IgD-negative memory B cell (primary cell): ENCODE measurements around the gene TRIP10. TPM values are rescaled to one million over a fixed set of nuclear protein-coding genes. Genes with fewer than 3 reads are reported as not detected.
A peak's percentile ranks its signal among the peaks of the same experiment; 100 is the strongest.
"Not testable (repeated sequence)": the region's sequence is repeated elsewhere in the genome, so short reads cannot be mapped to it uniquely, and the experiment has no call there.

Source experiments
- H3K27ac Mint-ChIP-seq, 3 donors: one replicate each; pipeline ENCODE4 v1.8.0; 2020 to 2022; ENCODE audit warnings: mild to moderate bottlenecking in 3 of 3, mixed read lengths in 3 of 3, moderate library complexity in 1 of 3
- H3K27me3 Mint-ChIP-seq: one replicate; pipeline ENCODE4 v1.8.0; 2021; ENCODE audit warnings: mixed read lengths
- H3K36me3 Mint-ChIP-seq: one replicate; pipeline ENCODE4 v1.8.0; 2020; ENCODE audit warnings: mild to moderate bottlenecking, mixed read lengths
- H3K4me1 Mint-ChIP-seq, 3 donors: one replicate each; pipeline ENCODE4 v1.8.0; 2020 to 2022; ENCODE audit warnings: mixed read lengths in 3 of 3, mild to moderate bottlenecking in 1 of 3
- H3K4me3 Mint-ChIP-seq, 4 donors: one replicate each; pipeline ENCODE4 v1.8.0; 2020 to 2022; ENCODE audit warnings: mild to moderate bottlenecking in 4 of 4, mixed read lengths in 4 of 4, moderate library complexity in 3 of 4
- H3K9me3 Mint-ChIP-seq, 3 donors: one replicate each; pipeline ENCODE4 v1.8.0; 2020 to 2021; ENCODE audit warnings: mixed read lengths in 3 of 3, mild to moderate bottlenecking in 1 of 3
- polyA plus RNA-seq: library from polyadenylated mRNA; unstranded; fragments of 300-500 nt; fragmentation: Illumina TruSeq; gene quantifications from one replicate; pipeline ENCODE4 v1.2.3, GENCODE V29; 2021

Gene TRIP10
- polyA plus RNA-seq, 1 donor from 2014 or later = 4.0 TPM

- no peaks in the 10 kb centered on the region for H3K9me3 Mint-ChIP-seq
- peaks cover 26% of the 10 kb centered on the region for H3K27me3 Mint-ChIP-seq
- no peak overlapping the region for H3K27ac Mint-ChIP-seq
- peaks cover 0 to 4% (median 2%) of the 10 kb centered on the region in 3 donors for H3K4me1 Mint-ChIP-seq
- no peak overlapping the region for H3K4me3 Mint-ChIP-seq
- no peaks in the 10 kb centered on the region for H3K36me3 Mint-ChIP-seq
Observed at GRCh38 chr19:6707658-6708018, 31.8 kb upstream of the TRIP10 start.

GRCh38 chr19:6708346-6708745 lies 31.1 kb upstream of the TRIP10 start:
- Mint-ChIP-seq H3K4me3 (no peak overlapping the region), H3K27ac (no peak overlapping the region), H3K27me3 (peaks cover 26% of the 10 kb centered on the region), H3K4me1 (peaks cover 0 to 4% (median 2%) of the 10 kb centered on the region in 3 donors), H3K9me3 (no peaks in the 10 kb centered on the region), H3K36me3 (no peaks in the 10 kb centered on the region)

- peaks cover 26% of the 10 kb centered on the region for H3K27me3 Mint-ChIP-seq
- not testable (repeated sequence) for H3K9me3 Mint-ChIP-seq, H3K4me3 Mint-ChIP-seq, H3K4me1 Mint-ChIP-seq, H3K27ac Mint-ChIP-seq, H3K36me3 Mint-ChIP-seq
Observed at GRCh38 chr19:6708913-6709312, 30.6 kb upstream of the TRIP10 start.

- Mint-ChIP-seq H3K36me3 (no peaks in the 10 kb centered on the region), H3K9me3 (no peaks in the 10 kb centered on the region), H3K27ac (no peak overlapping the region), H3K4me3 (peak overlapping the region in 1 of 4 donors; percentile 76), H3K27me3 (peaks cover 26% of the 10 kb centered on the region), H3K4me1 (peaks cover 0 to 4% (median 2%) of the 10 kb centered on the region in 3 donors)
Observed at GRCh38 chr19:6709549-6709948, 29.9 kb upstream of the TRIP10 start.

GRCh38 chr19:6710273-6711077 lies 29.0 kb upstream of the TRIP10 start:
- no peaks in the 10 kb centered on the region for H3K9me3 Mint-ChIP-seq
- no peaks in the 10 kb centered on the region for H3K36me3 Mint-ChIP-seq
- H3K27me3 Mint-ChIP-seq = peaks cover 26% of the 10 kb centered on the region
- no peak overlapping the region for H3K4me3 Mint-ChIP-seq
- no peak overlapping the region for H3K27ac Mint-ChIP-seq
- peaks cover 0 to 4% (median 2%) of the 10 kb centered on the region in 3 donors for H3K4me1 Mint-ChIP-seq

- Mint-ChIP-seq H3K4me1 (peaks cover 0 to 4% (median 2%) of the 10 kb centered on the region in 3 donors), H3K27me3 (peaks cover 26% of the 10 kb centered on the region), H3K36me3 (no peaks in the 10 kb centered on the region), H3K27ac (no peak overlapping the region), H3K4me3 (no peak overlapping the region), H3K9me3 (no peaks in the 10 kb centered on the region)
Observed at GRCh38 chr19:6711078-6711361, 28.5 kb upstream of the TRIP10 start.

GRCh38 chr19:6711605-6712004 lies 27.9 kb upstream of the TRIP10 start:
- H3K4me3 Mint-ChIP-seq = no peak overlapping the region
- peak overlapping the region in 1 of 3 donors; percentile 42 for H3K27ac Mint-ChIP-seq
- H3K4me1 Mint-ChIP-seq = peaks cover 0 to 6% (median 2%) of the 10 kb centered on the region in 3 donors
- H3K36me3 Mint-ChIP-seq = peaks cover 2% of the 10 kb centered on the region
- H3K9me3 Mint-ChIP-seq = no peaks in the 10 kb centered on the region
- H3K27me3 Mint-ChIP-seq = peaks cover 31% of the 10 kb centered on the region

GRCh38 chr19:6712231-6712630 lies 27.2 kb upstream of the TRIP10 start:
- no peaks in the 10 kb centered on the region for H3K9me3 Mint-ChIP-seq
- H3K36me3 Mint-ChIP-seq = peaks cover 4% of the 10 kb centered on the region
- no peak overlapping the region for H3K4me3 Mint-ChIP-seq
- peak overlapping the region in 1 of 3 donors; percentile 42 for H3K27ac Mint-ChIP-seq
- H3K27me3 Mint-ChIP-seq = peaks cover 31% of the 10 kb centered on the region
- peaks cover 0 to 6% (median 2%) of the 10 kb centered on the region in 3 donors for H3K4me1 Mint-ChIP-seq

- Mint-ChIP-seq H3K27ac (no peak overlapping the region), H3K4me3 (peak overlapping the region in 1 of 4 donors; percentile 57), H3K9me3 (peaks cover 0 to 3% (median 0%) of the 10 kb centered on the region in 3 donors), H3K27me3 (peaks cover 31% of the 10 kb centered on the region), H3K36me3 (peaks cover 4% of the 10 kb centered on the region), H3K4me1 (peaks cover 0 to 10% (median 6%) of the 10 kb centered on the region in 3 donors)
Observed at GRCh38 chr19:6712692-6713670, 26.5 kb upstream of the TRIP10 start.

- Mint-ChIP-seq H3K36me3 (peaks cover 4% of the 10 kb centered on the region), H3K4me3 (no peak overlapping the region), H3K27me3 (peaks cover 28% of the 10 kb centered on the region), H3K27ac (no peak overlapping the region), H3K9me3 (peaks cover 0 to 3% (median 0%) of the 10 kb centered on the region in 3 donors), H3K4me1 (peaks cover 0 to 10% (median 6%) of the 10 kb centered on the region in 3 donors)
Observed at GRCh38 chr19:6713773-6714692, 25.4 kb upstream of the TRIP10 start.

- Mint-ChIP-seq H3K4me1 (peaks cover 5 to 10% (median 6%) of the 10 kb centered on the region in 3 donors), H3K27ac (no peak overlapping the region), H3K36me3 (peaks cover 4% of the 10 kb centered on the region), H3K27me3 (peaks cover 24% of the 10 kb centered on the region), H3K4me3 (no peak overlapping the region), H3K9me3 (peaks cover 0 to 3% (median 0%) of the 10 kb centered on the region in 3 donors)
Observed at GRCh38 chr19:6714749-6715555, 24.5 kb upstream of the TRIP10 start.

- H3K4me3 Mint-ChIP-seq = peak overlapping the region in 1 of 4 donors; percentile 1
- peaks cover 10% of the 10 kb centered on the region for H3K27me3 Mint-ChIP-seq
- peaks cover 8 to 11% (median 11%) of the 10 kb centered on the region in 3 donors for H3K4me1 Mint-ChIP-seq
- peaks cover 0 to 3% (median 0%) of the 10 kb centered on the region in 3 donors for H3K9me3 Mint-ChIP-seq
- H3K27ac Mint-ChIP-seq = peak overlapping the region in 2 of 3 donors; percentile 17 to 31
- peaks cover 4% of the 10 kb centered on the region for H3K36me3 Mint-ChIP-seq
Observed at GRCh38 chr19:6716610-6716970, 22.9 kb upstream of the TRIP10 start.

GRCh38 chr19:6717036-6717435 lies 22.4 kb upstream of the TRIP10 start:
- H3K36me3 Mint-ChIP-seq = peaks cover 4% of the 10 kb centered on the region
- H3K9me3 Mint-ChIP-seq = peaks cover 0 to 3% (median 0%) of the 10 kb centered on the region in 3 donors
- no peak overlapping the region for H3K4me3 Mint-ChIP-seq
- peaks cover 9% of the 10 kb centered on the region for H3K27me3 Mint-ChIP-seq
- H3K4me1 Mint-ChIP-seq = peaks cover 12 to 16% (median 14%) of the 10 kb centered on the region in 3 donors
- peak overlapping the region in 2 of 3 donors; percentile 31 to 89 for H3K27ac Mint-ChIP-seq
